ENCODE results near the gene ANXA6. TPM values are rescaled to one million over a fixed set of nuclear protein-coding genes. Genes with fewer than 3 reads are reported as not detected.
"Not testable (repeated sequence)": the region's sequence is repeated elsewhere in the genome, so short reads cannot be mapped to it uniquely, and the experiment has no call there.

Gene ANXA6
- total RNA-seq, 1 donor: 353 TPM

- Histone ChIP-seq H3K4me2 (ENCODE audit: insufficient read depth, low read length) (no peak overlapping the region), H3K4me3 (ENCODE audit: insufficient read depth, low read length) (no peak overlapping the region), H3K36me3 (ENCODE audit: insufficient read depth, low read length) (no peaks in the 10 kb centered on the region), H2AFZ (ENCODE audit: low read length) (no peak overlapping the region), H3K4me1 (ENCODE audit: insufficient read depth, low read length) (peaks cover 3% of the 10 kb centered on the region), H4K20me1 (ENCODE audit: insufficient read depth, low read length) (no peaks in the 10 kb centered on the region), H3K9me3 (ENCODE audit: low read depth, low read length) (no peaks in the 10 kb centered on the region), H3K79me2 (ENCODE audit: insufficient read depth, low read length) (no peaks in the 10 kb centered on the region), H3K27ac (ENCODE audit: low read depth, low read length) (no peak overlapping the region), H3K27me3 (ENCODE audit: insufficient read depth, low read length) (no peaks in the 10 kb centered on the region)
- no peak for DNase-seq (ENCODE audit: insufficient read length, low spot score, missing footprints)
- TF ChIP-seq CTCF (IDR thresholded peaks at IDR 0.05; ENCODE audit: extremely low read depth, low read depth, low read length): no peak
These were observed 43.5 kb upstream of the ANXA6 start for GRCh38 chr5:151200913-151201595.

- no peak for DNase-seq (ENCODE audit: insufficient read length, low spot score, missing footprints)
- no peak overlapping the region for H3K27ac ChIP-seq (ENCODE audit: low read depth, low read length)
- peaks cover 3% of the 10 kb centered on the region for H3K4me1 ChIP-seq (ENCODE audit: insufficient read depth, low read length)
- H3K4me3 ChIP-seq (ENCODE audit: insufficient read depth, low read length): no peak overlapping the region
- H3K27me3 ChIP-seq (ENCODE audit: insufficient read depth, low read length): no peaks in the 10 kb centered on the region
- H3K4me2 ChIP-seq (ENCODE audit: insufficient read depth, low read length): no peak overlapping the region
- no peaks in the 10 kb centered on the region for H3K79me2 ChIP-seq (ENCODE audit: insufficient read depth, low read length)
- no peak for TF ChIP-seq CTCF (IDR thresholded peaks at IDR 0.05; ENCODE audit: extremely low read depth, low read depth, low read length)
- no peaks in the 10 kb centered on the region for H4K20me1 ChIP-seq (ENCODE audit: insufficient read depth, low read length)
- no peak overlapping the region for H2AFZ ChIP-seq (ENCODE audit: low read length)
- no peaks in the 10 kb centered on the region for H3K36me3 ChIP-seq (ENCODE audit: insufficient read depth, low read length)
- no peaks in the 10 kb centered on the region for H3K9me3 ChIP-seq (ENCODE audit: low read depth, low read length)
These were observed 42.1 kb upstream of the ANXA6 start for GRCh38 chr5:151199581-151200185.

GRCh38 chr5:151198861-151199260, 41.3 kb upstream of the ANXA6 start:
- H4K20me1 ChIP-seq (ENCODE audit: insufficient read depth, low read length): no peaks in the 10 kb centered on the region
- no peak for TF ChIP-seq CTCF (IDR thresholded peaks at IDR 0.05; ENCODE audit: extremely low read depth, low read depth, low read length)
- H3K36me3 ChIP-seq (ENCODE audit: insufficient read depth, low read length): no peaks in the 10 kb centered on the region
- no peak for DNase-seq (ENCODE audit: insufficient read length, low spot score, missing footprints)
- no peak overlapping the region for H2AFZ ChIP-seq (ENCODE audit: low read length)
- no peak overlapping the region for H3K4me2 ChIP-seq (ENCODE audit: insufficient read depth, low read length)
- no peaks in the 10 kb centered on the region for H3K79me2 ChIP-seq (ENCODE audit: insufficient read depth, low read length)
- peaks cover 3% of the 10 kb centered on the region for H3K4me1 ChIP-seq (ENCODE audit: insufficient read depth, low read length)
- no peaks in the 10 kb centered on the region for H3K9me3 ChIP-seq (ENCODE audit: low read depth, low read length)
- H3K27me3 ChIP-seq (ENCODE audit: insufficient read depth, low read length): no peaks in the 10 kb centered on the region
- H3K4me3 ChIP-seq (ENCODE audit: insufficient read depth, low read length): no peak overlapping the region
- H3K27ac ChIP-seq (ENCODE audit: low read depth, low read length): no peak overlapping the region

GRCh38 chr5:151197291-151197600, 39.7 kb upstream of the ANXA6 start:
- H3K4me3 ChIP-seq (ENCODE audit: insufficient read depth, low read length); H3K27me3 ChIP-seq (ENCODE audit: insufficient read depth, low read length); H2AFZ ChIP-seq (ENCODE audit: low read length); H3K4me1 ChIP-seq (ENCODE audit: insufficient read depth, low read length); H3K27ac ChIP-seq (ENCODE audit: low read depth, low read length); H4K20me1 ChIP-seq (ENCODE audit: insufficient read depth, low read length); H3K36me3 ChIP-seq (ENCODE audit: insufficient read depth, low read length); H3K79me2 ChIP-seq (ENCODE audit: insufficient read depth, low read length); H3K9me3 ChIP-seq (ENCODE audit: low read depth, low read length); H3K4me2 ChIP-seq (ENCODE audit: insufficient read depth, low read length); DNase-seq (ENCODE audit: insufficient read length, low spot score, missing footprints): not testable (repeated sequence)
